ENCODE measurements around the gene DNAH7. TPM values are rescaled to one million over a fixed set of nuclear protein-coding genes. Genes with fewer than 3 reads are reported as not detected.

Gene DNAH7
- total RNA-seq = under 0.01 and 0.38 TPM in 2 replicates

GRCh38 chr2:196068271-196069209 is at the start of gene DNAH7:
Gene DNAH7 (minus strand): TSS chr2:196068837. CDS start chr2:196068711, 126 bp downstream.

Other genes starting within 250 kb of the DNAH7 start
- gene STK17B, start 102.7 kb upstream of the DNAH7 start, total RNA-seq = 10.9 and 12.4 TPM in 2 replicates